Esophagus (tissue), 2 donors: ENCODE measurements around the gene CFAP58. TPM values are rescaled to one million over a fixed set of nuclear protein-coding genes. Genes with fewer than 3 reads are reported as not detected.
"Not testable (repeated sequence)": the region's sequence is repeated elsewhere in the genome, so short reads cannot be mapped to it uniquely, and the experiment has no call there.

Source experiments
- H3K27ac ChIP-seq, 2 donors: one replicate each; pipeline ENCODE4 v1.5.1; 2013; ENCODE audit warnings: low read depth in 2 of 2, mild to moderate bottlenecking in 2 of 2, inconsistent platforms in 1 of 2, low read length in 1 of 2, moderate library complexity in 1 of 2
- H3K27me3 ChIP-seq, 2 donors: one replicate each; pipeline ENCODE4 v1.6.1; 2013; ENCODE audit warnings: low read length in 2 of 2, control low read depth in 1 of 2, mild to moderate bottlenecking in 1 of 2; ENCODE audit not compliant: insufficient read depth in 2 of 2, control insufficient read depth in 1 of 2
- H3K36me3 ChIP-seq, 2 donors: one replicate each; pipeline ENCODE4 v1.6.1; 2013; ENCODE audit warnings: low read length in 1 of 2; ENCODE audit not compliant: control insufficient read depth in 2 of 2, insufficient read depth in 2 of 2
- H3K4me1 ChIP-seq, 2 donors: one replicate each; pipeline ENCODE4 v1.6.1; 2013; ENCODE audit warnings: low read length in 1 of 2; ENCODE audit not compliant: control insufficient read depth in 2 of 2, insufficient read depth in 2 of 2
- H3K4me3 ChIP-seq, 2 donors: one replicate each; pipeline ENCODE4 v1.5.1; 2013; ENCODE audit warnings: low read length in 2 of 2, mild to moderate bottlenecking in 2 of 2, low read depth in 1 of 2, moderate library complexity in 1 of 2
- H3K9me3 ChIP-seq, 2 donors: one replicate each; pipeline ENCODE4 v1.6.1; 2013; ENCODE audit warnings: mild to moderate bottlenecking in 2 of 2, low read depth in 1 of 2, low read length in 1 of 2, moderate library complexity in 1 of 2; ENCODE audit not compliant: control insufficient read depth in 2 of 2, insufficient read depth in 1 of 2
- WGBS, 2 donors: extraction: QIAGEN DNeasy Blood & Tissue Kit; methylation state at CpG; one replicate each; pipeline ENCODE4 v1.1.7; 2013; 5-methylcytosine and 5-hydroxymethylcytosine counted together
- polyA plus RNA-seq, 2 donors: library from polyadenylated mRNA; stranded (reverse); fragments of 200-250 nt; gene quantifications; one replicate each; pipeline ENCODE4 v1.2.3, GENCODE V29; 2013
- donor health status: healthy with polysubstance abuse.
- donor health status: Bipolar disorder and iron deficiency.

CFAP58 gene
- polyA plus RNA-seq, 2 donors, result 0.11 to 0.14 TPM

GRCh38 chr10:104452977-104453376, 99.3 kb downstream of the CFAP58 start:
- H3K27ac ChIP-seq, result no peak overlapping the region
- H3K4me3 ChIP-seq, result no peak overlapping the region
- peaks cover 0 to 2% of the 10 kb centered on the region in 2 donors for H3K27me3 ChIP-seq
- no peaks in the 10 kb centered on the region for H3K36me3 ChIP-seq
- no peaks in the 10 kb centered on the region for H3K9me3 ChIP-seq
- H3K4me1 ChIP-seq, result no peaks in the 10 kb centered on the region
- 74 to 82% methylated on average over 3 of the region's 3 CpGs for WGBS, 2 donors

- Histone ChIP-seq H3K36me3 (no peaks in the 10 kb centered on the region), H3K4me3 (no peak overlapping the region), H3K27ac (no peak overlapping the region), H3K27me3 (no peaks in the 10 kb centered on the region), H3K4me1 (no peaks in the 10 kb centered on the region), H3K9me3 (no peaks in the 10 kb centered on the region)
- 49 to 50% methylated on average over 8 of the region's 8 CpGs for WGBS, 2 donors
Measured at GRCh38 chr10:104456802-104457542, 103.3 kb downstream of the CFAP58 start.

GRCh38 chr10:104457543-104457828, 103.9 kb downstream of the CFAP58 start:
- no peaks in the 10 kb centered on the region for H3K36me3 ChIP-seq
- H3K27me3 ChIP-seq, result no peaks in the 10 kb centered on the region
- no peak overlapping the region for H3K4me3 ChIP-seq
- 77 to 85% methylated on average over 3 of the region's 3 CpGs for WGBS, 2 donors
- no peak overlapping the region for H3K27ac ChIP-seq
- no peaks in the 10 kb centered on the region for H3K4me1 ChIP-seq
- no peaks in the 10 kb centered on the region for H3K9me3 ChIP-seq

GRCh38 chr10:104465575-104465974, 111.9 kb downstream of the CFAP58 start:
- not testable (repeated sequence) for H3K4me1 ChIP-seq, H3K36me3 ChIP-seq, H3K9me3 ChIP-seq, H3K4me3 ChIP-seq, H3K27ac ChIP-seq, H3K27me3 ChIP-seq

GRCh38 chr10:104468818-104469217, 115.2 kb downstream of the CFAP58 start:
- not testable (repeated sequence) for H3K4me1 ChIP-seq, H3K4me3 ChIP-seq, H3K36me3 ChIP-seq, H3K27me3 ChIP-seq, H3K27ac ChIP-seq, H3K9me3 ChIP-seq
- 88% methylated on average over 2 of the region's 2 CpGs for WGBS, 2 donors

- Histone ChIP-seq H3K27ac (no peak overlapping the region), H3K9me3 (no peaks in the 10 kb centered on the region), H3K27me3 (peaks cover 0 to 2% of the 10 kb centered on the region in 2 donors), H3K4me1 (no peaks in the 10 kb centered on the region), H3K4me3 (no peak overlapping the region), H3K36me3 (no peaks in the 10 kb centered on the region)
- WGBS, 2 donors, result 94 to 97% methylated on average over 1 of the region's 1 CpG
Measured at GRCh38 chr10:104472505-104472904, 118.9 kb downstream of the CFAP58 start.

- H3K27ac ChIP-seq, result no peak overlapping the region
- no peaks in the 10 kb centered on the region for H3K4me1 ChIP-seq
- no peak overlapping the region for H3K4me3 ChIP-seq
- H3K27me3 ChIP-seq, result peaks cover 0 to 2% of the 10 kb centered on the region in 2 donors
- WGBS, 2 donors, result 54 to 63% methylated on average over 2 of the region's 2 CpGs
- H3K36me3 ChIP-seq, result no peaks in the 10 kb centered on the region
- no peaks in the 10 kb centered on the region for H3K9me3 ChIP-seq
Measured at GRCh38 chr10:104472957-104473745, 119.5 kb downstream of the CFAP58 start.

- no peaks in the 10 kb centered on the region for H3K36me3 ChIP-seq
- H3K27me3 ChIP-seq, result peaks cover 0 to under 1% of the 10 kb centered on the region in 2 donors
- no peak overlapping the region for H3K27ac ChIP-seq
- H3K4me3 ChIP-seq, result no peak overlapping the region
- 92 to 95% methylated on average over 3 of the region's 3 CpGs for WGBS, 2 donors
- no peaks in the 10 kb centered on the region for H3K4me1 ChIP-seq
- H3K9me3 ChIP-seq, result no peaks in the 10 kb centered on the region
Measured at GRCh38 chr10:104478380-104478779, 124.7 kb downstream of the CFAP58 start.

GRCh38 chr10:104479906-104480593, 126.4 kb downstream of the CFAP58 start:
- Histone ChIP-seq H3K27me3 (no peaks in the 10 kb centered on the region), H3K27ac (no peak overlapping the region), H3K36me3 (no peaks in the 10 kb centered on the region), H3K9me3 (no peaks in the 10 kb centered on the region), H3K4me3 (no peak overlapping the region), H3K4me1 (no peaks in the 10 kb centered on the region)
- 62% methylated on average over 6 of the region's 6 CpGs for whole genome bisulfite sequencing, 2 donors
